Activated gamma-delta T cell treated with Interleukin-2 at 50 U/mL for 16 hours (primary cell): ENCODE results near the gene DIPK1A.
A peak's percentile ranks its signal among the peaks of the same experiment; 100 is the strongest.
"Not testable (repeated sequence)": the region's sequence is repeated elsewhere in the genome, so short reads cannot be mapped to it uniquely, and the experiment has no call there.

Source experiments
- DNase-seq: peaks from one replicate; pipeline ENCODE4 v3.0.0-alpha.2; 2020

Gene DIPK1A

DNA sequence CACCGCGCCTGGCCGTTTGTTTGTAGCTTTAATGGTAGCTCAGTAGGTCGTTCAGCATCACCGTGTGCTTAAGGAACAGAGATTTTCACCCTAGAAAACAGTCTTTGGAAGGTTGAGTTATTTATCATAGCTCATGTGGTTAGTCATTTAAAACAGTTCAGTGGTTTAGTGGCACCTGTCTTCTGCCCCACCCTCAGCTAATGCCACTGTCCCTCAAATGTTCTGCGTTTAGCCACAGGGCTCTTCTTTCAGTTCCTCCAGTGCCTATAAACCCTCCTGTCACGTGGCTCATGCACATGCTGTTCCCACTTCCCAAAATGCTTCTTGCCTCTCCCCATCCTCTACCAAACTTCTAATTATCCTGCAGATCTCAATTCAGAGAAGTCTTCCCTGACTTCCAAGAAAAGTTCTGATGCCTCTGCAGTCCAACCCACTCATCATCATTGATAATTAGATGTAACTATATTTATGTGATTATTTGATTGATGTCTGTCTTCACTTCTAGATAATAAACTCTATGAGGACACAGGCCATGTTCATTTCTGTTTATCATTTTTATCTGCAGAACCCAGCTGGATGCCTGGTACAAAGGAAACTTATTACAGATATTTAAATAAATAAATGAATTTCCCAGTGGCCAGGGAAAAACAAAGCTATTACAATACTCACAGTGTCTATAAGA is 14.4 kb upstream of the DIPK1A start:
- DNase-seq: no peak

DNA sequence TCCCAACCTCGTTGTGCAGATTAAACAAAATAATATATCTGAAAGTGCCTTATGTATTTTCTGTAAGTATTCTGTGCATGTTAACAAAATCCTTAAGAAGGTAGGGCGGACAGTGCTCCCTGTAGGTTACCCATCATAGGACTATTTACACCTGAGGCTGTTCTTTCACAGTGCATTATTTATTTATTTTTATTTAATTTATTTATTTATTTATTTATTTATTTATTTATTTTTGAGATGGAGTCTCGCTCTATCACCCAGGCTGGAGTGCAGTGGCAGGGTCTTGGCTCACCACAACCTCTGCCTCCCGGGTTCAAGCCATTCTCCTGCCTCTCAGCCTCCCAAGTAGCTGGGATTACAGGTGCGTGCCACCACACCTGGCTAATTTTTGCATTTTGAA is 12.8 kb upstream of the DIPK1A start:
- not testable (repeated sequence) for DNase-seq

GRCh38 chr1:92973203-92973897 is 12.1 kb upstream of the DIPK1A start:
- no peak for DNase-seq

DNA sequence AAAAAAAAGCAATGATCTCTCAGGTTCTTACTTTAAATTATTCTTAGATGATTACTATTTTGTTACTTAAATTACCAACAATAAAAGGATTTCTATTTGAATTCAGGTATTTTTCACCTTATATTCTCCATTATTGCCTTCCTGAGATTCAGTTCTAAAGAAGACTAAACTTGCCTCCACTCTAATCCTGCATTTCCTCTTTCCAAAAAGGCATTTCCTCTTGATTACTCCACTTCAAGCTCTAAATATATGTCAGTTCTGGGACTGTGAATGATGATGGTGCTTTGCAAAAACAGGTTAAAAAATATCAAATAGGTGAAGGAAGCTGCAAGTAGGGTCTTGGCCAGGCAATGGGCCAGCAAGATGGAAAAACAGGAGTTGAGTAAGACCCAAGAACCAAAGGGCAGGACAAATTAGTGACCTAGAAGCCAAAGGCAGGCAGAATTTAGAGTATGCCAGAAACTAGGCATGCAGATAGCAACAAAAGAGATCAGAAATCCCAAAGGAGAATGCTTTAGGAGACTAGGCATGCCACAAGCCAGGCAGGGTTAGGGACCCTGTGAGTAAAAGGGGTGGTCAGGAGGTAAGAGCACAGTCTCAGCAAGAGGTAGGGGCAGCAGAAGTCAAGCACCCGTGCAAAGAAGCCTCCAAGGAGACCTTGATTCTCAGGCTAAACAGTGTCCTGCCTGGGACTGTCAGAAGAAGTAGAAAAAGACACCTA is 11.3 kb upstream of the DIPK1A start:
- no peak for DNase-seq

- DNase-seq: not testable (repeated sequence)
These were observed 10.7 kb upstream of the DIPK1A start for GRCh38 chr1:92971932-92972331.

- DNase-seq: no peak
These were observed 9.9 kb upstream of the DIPK1A start for GRCh38 chr1:92970990-92971689.

DNA sequence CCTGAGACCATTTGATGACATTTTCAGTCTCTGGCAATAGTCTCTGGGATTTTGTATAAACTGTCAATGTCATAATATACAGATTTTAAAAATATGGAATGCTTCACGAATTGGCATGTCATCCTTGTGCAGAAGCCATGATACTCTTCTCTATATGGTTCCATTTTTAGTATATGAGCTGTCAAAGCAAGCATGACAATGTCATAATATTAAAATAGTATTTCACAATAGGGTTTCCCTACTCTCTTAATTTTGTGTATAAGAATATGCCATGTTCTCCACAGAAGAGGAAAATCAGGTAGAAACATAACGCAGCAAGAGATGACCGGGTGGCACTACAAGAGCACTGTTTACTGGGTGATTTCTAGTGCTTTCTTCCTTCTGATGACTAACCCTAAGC is 8.3 kb upstream of the DIPK1A start:
- no peak for DNase-seq

GRCh38 chr1:92968138-92969032 is 7.1 kb upstream of the DIPK1A start:
- no peak for DNase-seq

GRCh38 chr1:92964998-92965397 is 3.7 kb upstream of the DIPK1A start:
- DNase-seq: peak; percentile 50

DNA sequence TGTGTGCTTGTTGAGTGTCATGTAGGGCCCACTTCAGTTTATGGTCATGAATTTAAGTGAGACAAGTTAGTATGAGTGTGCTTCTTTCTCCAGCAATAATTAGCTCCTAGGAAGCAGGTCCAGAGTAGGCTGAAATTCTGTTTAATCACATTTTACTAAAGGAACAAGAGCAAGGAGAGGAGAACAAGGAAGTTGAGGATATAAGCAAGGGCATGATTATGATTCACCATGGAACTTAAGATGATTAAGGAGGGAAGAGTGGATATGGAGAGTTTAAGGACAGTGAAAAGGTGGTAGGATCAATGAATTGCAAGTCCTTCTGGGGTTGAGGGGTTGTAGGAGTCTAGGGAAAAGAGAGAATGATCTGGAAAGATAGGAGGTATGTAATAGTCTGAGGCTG is 3.1 kb upstream of the DIPK1A start:
- no peak for DNase-seq

GRCh38 chr1:92961896-92962752 is 862 bp upstream of the DIPK1A start:
- DNase-seq: peak; percentile 66

GRCh38 chr1:92960395-92961130 is 699 bp downstream of the DIPK1A start:
- DNase-seq: peak; percentile 55

GRCh38 chr1:92958203-92958970 is 2.9 kb downstream of the DIPK1A start:
- no peak for DNase-seq

DNA sequence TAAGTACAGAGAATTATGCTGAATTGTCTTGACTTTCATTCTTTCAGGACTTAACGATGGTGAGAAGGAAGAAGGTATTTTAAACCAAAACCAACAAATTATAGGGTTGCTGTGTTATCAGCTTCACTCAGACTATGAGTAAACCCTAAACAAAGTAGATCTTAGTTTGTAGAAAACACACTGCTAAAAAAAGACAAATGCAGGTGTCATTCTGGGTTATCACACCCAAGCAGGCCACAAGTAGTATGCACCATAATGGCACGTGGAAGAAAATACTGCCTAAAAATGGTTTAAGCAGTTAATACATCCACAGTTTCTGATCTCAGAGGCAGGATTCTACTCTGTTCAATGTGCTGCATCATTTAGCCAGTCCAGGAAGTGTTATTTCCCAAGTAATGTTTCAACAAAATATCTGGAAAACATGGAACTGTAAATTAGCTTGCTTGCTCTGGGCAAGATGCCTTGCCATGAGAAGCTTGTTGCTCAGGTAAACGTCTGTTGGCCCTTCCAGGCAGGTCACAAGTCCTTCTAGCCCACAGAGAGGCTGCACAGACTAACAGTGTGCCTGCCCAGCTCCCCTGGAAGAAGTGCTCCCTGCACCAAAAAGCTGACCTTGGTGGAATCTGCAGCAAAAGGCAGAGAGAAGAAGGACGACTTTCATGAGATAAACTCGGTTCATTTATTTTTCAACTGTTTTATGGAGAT is 4.1 kb downstream of the DIPK1A start:
- DNase-seq: no peak

- no peak for DNase-seq
These were observed 4.8 kb downstream of the DIPK1A start for GRCh38 chr1:92956254-92957029.

GRCh38 chr1:92953491-92953890 is 7.8 kb downstream of the DIPK1A start:
- peak; percentile 32 for DNase-seq

GRCh38 chr1:92952714-92953113 is 8.5 kb downstream of the DIPK1A start:
- DNase-seq: no peak

DNA sequence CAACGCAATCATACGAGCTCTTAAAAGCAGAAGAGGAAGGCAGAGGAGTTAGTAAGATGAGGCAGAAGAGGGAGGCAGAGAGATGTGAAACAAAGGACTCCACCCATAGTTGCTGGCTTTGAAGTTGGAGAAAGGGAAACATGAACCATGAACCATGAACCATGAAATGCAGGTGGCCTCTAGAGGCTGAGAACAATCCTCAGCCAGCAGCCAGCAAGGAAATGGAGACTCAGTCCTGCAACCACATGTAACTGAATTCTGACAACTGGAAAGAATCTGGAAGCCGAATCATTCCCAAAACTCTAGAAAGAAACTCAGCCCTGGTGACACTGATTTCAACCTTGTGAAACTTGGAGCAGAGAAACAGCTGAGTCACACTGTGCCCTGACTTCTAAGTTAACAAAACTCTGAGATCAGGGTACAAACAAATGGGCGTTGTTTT is 10.1 kb downstream of the DIPK1A start:
- DNase-seq: no peak
